ENCODE results near the gene CNOT11.

The CNOT11 gene

GRCh38 chr2:101265893-101266499, 13.3 kb downstream of the CNOT11 start:
- H3K27me3 ChIP-seq (ENCODE audit: control insufficient read depth, insufficient read depth, low read length) = no peaks in the 10 kb centered on the region
- no peak overlapping the region for H3K4me3 ChIP-seq (ENCODE audit: low read length)
- no peaks in the 10 kb centered on the region for H3K4me1 ChIP-seq (ENCODE audit: control insufficient read depth, insufficient read depth, low read length)
- H3K9ac ChIP-seq (ENCODE audit: low read depth, low read length) = no peak overlapping the region
- no peak overlapping the region for H3K4me2 ChIP-seq (ENCODE audit: low read length)
- H3K9me3 ChIP-seq (replicated peaks; ENCODE audit: low read length) = no peaks in the 10 kb centered on the region
- H3K36me3 ChIP-seq (ENCODE audit: insufficient read depth, low read length) = peaks cover 72% of the 10 kb centered on the region

DNA sequence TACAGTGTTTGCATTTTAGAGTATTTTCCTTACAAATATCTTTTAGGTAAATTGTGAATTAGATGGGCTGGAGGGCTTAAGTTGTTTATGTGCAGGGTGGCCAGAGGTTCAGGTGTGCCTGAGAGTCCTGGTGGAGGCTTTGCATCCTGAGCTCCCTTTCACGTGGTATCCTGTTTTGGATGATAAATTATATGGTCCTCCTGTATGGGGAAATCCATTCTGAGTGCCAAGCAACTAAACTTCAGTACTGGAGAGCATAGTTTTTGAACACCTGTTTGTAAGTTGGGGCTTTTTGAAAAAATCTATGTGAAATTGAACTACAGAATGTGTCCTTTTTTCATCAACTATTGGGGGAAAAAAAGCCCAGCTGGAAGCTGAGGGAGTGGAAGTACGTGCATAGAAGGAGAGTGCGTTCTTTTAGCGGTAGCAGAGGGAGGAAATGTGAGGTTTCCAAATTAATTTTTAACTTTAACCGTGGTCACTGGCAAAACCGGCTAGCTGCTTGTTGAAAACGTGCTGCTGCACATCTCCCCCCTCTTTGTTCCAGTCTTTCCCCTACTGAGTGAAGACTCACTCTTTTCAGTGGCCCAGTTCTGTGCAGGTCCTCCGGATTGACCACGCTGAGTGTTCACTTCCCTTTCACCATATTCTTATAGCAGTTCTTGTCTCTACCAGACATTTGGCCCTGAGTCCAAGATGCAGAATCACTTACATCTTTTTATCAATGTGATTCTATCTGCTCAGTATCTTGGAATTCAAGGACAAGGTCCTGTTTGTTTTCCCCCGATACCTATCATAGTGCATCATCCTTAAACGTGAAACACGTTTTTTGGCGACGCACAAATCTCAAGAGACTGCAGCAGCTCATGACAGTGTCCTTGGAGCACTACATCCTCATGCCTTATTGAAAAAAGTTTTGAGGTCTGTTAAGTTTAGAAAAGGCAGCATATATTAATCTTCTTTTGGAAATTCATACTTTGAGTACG, 15.3 kb downstream of the CNOT11 start:
- no peaks in the 10 kb centered on the region for H3K4me1 ChIP-seq (ENCODE audit: control insufficient read depth, insufficient read depth, low read length)
- H3K9me3 ChIP-seq (replicated peaks; ENCODE audit: low read length) = no peaks in the 10 kb centered on the region
- H3K36me3 ChIP-seq (ENCODE audit: insufficient read depth, low read length) = peaks cover 86% of the 10 kb centered on the region

GRCh38 chr2:101270700-101271259, 18.1 kb downstream of the CNOT11 start:
- Histone ChIP-seq H3K4me1 (ENCODE audit: control insufficient read depth, insufficient read depth, low read length) (no peaks in the 10 kb centered on the region), H3K27me3 (ENCODE audit: control insufficient read depth, insufficient read depth, low read length) (no peaks in the 10 kb centered on the region), H3K36me3 (ENCODE audit: insufficient read depth, low read length) (peaks cover 73% of the 10 kb centered on the region), H3K9ac (ENCODE audit: low read depth, low read length) (no peak overlapping the region), H3K9me3 (replicated peaks; ENCODE audit: low read length) (no peaks in the 10 kb centered on the region), H3K4me3 (ENCODE audit: low read length) (no peak overlapping the region), H3K4me2 (ENCODE audit: low read length) (no peak overlapping the region)

More for the DNA sequence above, 15.3 kb downstream of the CNOT11 start:
- Histone ChIP-seq H3K27me3 (ENCODE audit: control insufficient read depth, insufficient read depth, low read length) (no peaks in the 10 kb centered on the region), H3K9ac (ENCODE audit: low read depth, low read length) (no peak overlapping the region), H3K4me2 (ENCODE audit: low read length) (no peak overlapping the region), H3K4me3 (ENCODE audit: low read length) (no peak overlapping the region)

DNA sequence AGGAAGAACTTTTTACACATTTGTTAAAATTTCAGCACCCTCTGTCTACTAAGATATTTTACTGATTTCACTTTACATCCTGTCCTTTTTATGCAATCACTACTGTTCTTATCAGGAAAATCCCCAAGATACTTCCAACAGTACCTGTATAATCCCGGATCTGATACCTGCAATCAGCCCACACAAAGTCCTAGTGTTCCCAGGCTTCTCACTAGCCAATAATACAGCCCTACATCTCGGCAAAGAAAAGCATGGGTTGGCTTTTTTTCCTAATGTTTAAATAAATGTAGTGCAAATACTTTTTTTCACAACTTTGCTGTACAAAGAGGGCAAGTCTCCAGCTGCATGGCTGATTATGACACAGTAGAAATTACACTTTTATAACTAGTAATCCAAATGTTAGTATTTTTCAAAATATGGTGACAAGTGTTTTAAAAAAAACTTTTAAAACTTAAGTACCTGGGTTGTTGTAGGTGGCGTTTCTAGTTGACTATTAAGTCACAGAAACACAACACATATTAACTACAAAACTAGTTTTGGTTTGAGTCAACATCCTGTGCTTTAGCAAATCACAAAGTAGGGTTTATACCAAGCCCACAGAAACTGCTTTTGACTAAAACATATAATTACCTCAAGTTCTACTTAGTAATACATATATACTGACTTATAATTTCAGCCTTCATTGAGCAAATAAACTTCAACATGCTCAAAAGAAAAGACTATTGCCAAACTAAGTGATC, 19.5 kb downstream of the CNOT11 start:
- Histone ChIP-seq H3K9me3 (replicated peaks; ENCODE audit: low read length) (no peaks in the 10 kb centered on the region), H3K4me2 (ENCODE audit: low read length) (no peak overlapping the region), H3K4me1 (ENCODE audit: control insufficient read depth, insufficient read depth, low read length) (no peaks in the 10 kb centered on the region), H3K27me3 (ENCODE audit: control insufficient read depth, insufficient read depth, low read length) (no peaks in the 10 kb centered on the region), H3K36me3 (ENCODE audit: insufficient read depth, low read length) (peaks cover 78% of the 10 kb centered on the region), H3K4me3 (ENCODE audit: low read length) (no peak overlapping the region), H3K9ac (ENCODE audit: low read depth, low read length) (no peak overlapping the region)

GRCh38 chr2:101273056-101273455, 20.4 kb downstream of the CNOT11 start:
- Histone ChIP-seq H3K36me3 (ENCODE audit: insufficient read depth, low read length) (peaks cover 75% of the 10 kb centered on the region), H3K4me3 (ENCODE audit: low read length) (no peak overlapping the region), H3K4me2 (ENCODE audit: low read length) (no peak overlapping the region)

DNA sequence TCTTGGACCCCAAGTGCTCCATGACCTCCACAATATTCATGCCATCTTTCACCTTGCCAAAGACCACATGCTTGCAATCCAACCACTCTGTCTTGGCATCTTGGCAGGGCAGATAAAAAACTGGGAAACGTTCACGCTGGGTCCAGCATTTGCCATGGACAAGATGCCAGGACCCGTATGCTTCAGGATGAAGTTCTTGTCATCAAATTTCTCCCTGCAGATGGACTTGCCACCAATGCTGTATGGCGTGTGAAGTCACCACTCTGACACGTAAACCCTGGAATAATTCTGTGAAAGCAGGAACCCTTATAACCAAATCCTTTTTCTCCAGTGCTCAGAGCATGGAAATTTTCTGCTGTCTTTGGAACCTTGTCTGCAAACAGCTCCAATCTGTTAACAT, 21.5 kb downstream of the CNOT11 start:
- H3K4me3 ChIP-seq (ENCODE audit: low read length) = no peak overlapping the region

More at GRCh38 chr2:101273056-101273455, 20.4 kb downstream of the CNOT11 start:
- H3K4me1 ChIP-seq (ENCODE audit: control insufficient read depth, insufficient read depth, low read length) = no peaks in the 10 kb centered on the region
- no peaks in the 10 kb centered on the region for H3K27me3 ChIP-seq (ENCODE audit: control insufficient read depth, insufficient read depth, low read length)
- no peak overlapping the region for H3K9ac ChIP-seq (ENCODE audit: low read depth, low read length)
- no peaks in the 10 kb centered on the region for H3K9me3 ChIP-seq (replicated peaks; ENCODE audit: low read length)

DNA sequence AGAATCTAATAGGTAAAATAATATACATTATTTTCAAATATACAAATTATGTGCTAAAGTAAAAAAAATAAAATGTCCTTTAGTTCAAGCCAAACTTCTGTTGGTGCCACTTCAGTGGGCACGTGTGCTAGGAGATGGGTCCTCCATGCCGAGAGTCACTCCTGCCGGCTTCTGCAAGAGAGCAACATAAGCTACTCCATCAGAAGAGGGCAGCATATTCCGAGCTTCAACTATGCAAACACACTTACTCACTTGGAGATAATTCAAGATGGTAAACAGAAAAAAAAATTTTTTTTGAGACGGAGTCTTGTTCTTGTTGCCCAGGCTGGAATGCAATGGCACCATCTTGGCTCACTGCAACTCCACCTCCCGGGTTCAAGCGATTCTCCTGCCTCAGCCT, 24.4 kb downstream of the CNOT11 start:
- Histone ChIP-seq H3K27me3 (ENCODE audit: control insufficient read depth, insufficient read depth, low read length) (no peaks in the 10 kb centered on the region), H3K4me1 (ENCODE audit: control insufficient read depth, insufficient read depth, low read length) (no peaks in the 10 kb centered on the region), H3K36me3 (ENCODE audit: insufficient read depth, low read length) (peaks cover 69% of the 10 kb centered on the region), H3K4me2 (ENCODE audit: low read length) (no peak overlapping the region), H3K9me3 (replicated peaks; ENCODE audit: low read length) (no peaks in the 10 kb centered on the region), H3K9ac (ENCODE audit: low read depth, low read length) (no peak overlapping the region), H3K4me3 (ENCODE audit: low read length) (no peak overlapping the region)

More for the DNA sequence above, 21.5 kb downstream of the CNOT11 start:
- no peak overlapping the region for H3K9ac ChIP-seq (ENCODE audit: low read depth, low read length)
- H3K27me3 ChIP-seq (ENCODE audit: control insufficient read depth, insufficient read depth, low read length) = no peaks in the 10 kb centered on the region
- H3K9me3 ChIP-seq (replicated peaks; ENCODE audit: low read length) = no peaks in the 10 kb centered on the region
- no peak overlapping the region for H3K4me2 ChIP-seq (ENCODE audit: low read length)
- H3K36me3 ChIP-seq (ENCODE audit: insufficient read depth, low read length) = peaks cover 71% of the 10 kb centered on the region
- no peaks in the 10 kb centered on the region for H3K4me1 ChIP-seq (ENCODE audit: control insufficient read depth, insufficient read depth, low read length)

DNA sequence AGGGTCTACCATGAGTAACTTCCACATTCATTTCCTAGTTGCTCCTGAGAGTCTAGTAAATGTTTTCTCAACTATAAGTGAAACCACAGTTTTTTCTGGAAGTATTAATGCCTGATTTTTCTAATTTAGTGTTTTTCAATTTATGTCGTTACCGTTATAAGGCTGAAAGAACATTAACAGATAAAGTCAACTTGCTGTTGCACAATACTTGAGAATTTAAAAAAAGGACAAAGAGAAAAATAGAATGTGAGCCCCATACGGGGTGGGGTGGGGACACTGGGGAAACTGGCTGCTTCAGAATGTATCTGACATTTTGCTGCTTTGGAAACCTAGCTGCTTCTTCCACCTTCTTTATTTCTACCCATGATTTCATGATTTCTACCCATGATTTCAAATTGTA, 26.2 kb downstream of the CNOT11 start:
- no peaks in the 10 kb centered on the region for H3K4me1 ChIP-seq (ENCODE audit: control insufficient read depth, insufficient read depth, low read length)
- no peak overlapping the region for H3K4me3 ChIP-seq (ENCODE audit: low read length)
- no peaks in the 10 kb centered on the region for H3K27me3 ChIP-seq (ENCODE audit: control insufficient read depth, insufficient read depth, low read length)
- peaks cover 74% of the 10 kb centered on the region for H3K36me3 ChIP-seq (ENCODE audit: insufficient read depth, low read length)
- H3K9ac ChIP-seq (ENCODE audit: low read depth, low read length) = no peak overlapping the region
- no peak overlapping the region for H3K4me2 ChIP-seq (ENCODE audit: low read length)
- H3K9me3 ChIP-seq (replicated peaks; ENCODE audit: low read length) = no peaks in the 10 kb centered on the region

DNA sequence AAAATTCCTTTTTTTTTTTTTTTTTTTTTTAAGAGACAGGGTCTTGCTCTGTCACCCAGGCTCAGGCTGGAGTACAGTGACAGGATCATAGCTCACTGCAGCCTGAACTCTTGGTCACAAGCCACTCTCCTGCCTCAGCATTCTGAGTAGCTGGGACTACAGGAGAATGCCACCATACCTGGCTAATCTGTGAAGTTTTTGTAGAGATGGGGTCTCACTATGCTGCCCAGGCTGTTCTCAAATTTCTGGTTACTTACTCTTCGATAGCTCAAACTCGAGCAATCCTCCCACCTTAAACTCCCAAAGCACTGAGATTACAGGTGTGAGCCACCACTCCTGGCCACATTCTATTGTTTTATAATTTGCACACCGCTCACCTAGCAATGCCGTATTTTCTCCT, 28.8 kb downstream of the CNOT11 start:
- Histone ChIP-seq H3K36me3 (ENCODE audit: insufficient read depth, low read length) (peaks cover 82% of the 10 kb centered on the region), H3K9ac (ENCODE audit: low read depth, low read length) (no peak overlapping the region), H3K4me2 (ENCODE audit: low read length) (no peak overlapping the region), H3K9me3 (replicated peaks; ENCODE audit: low read length) (no peaks in the 10 kb centered on the region), H3K27me3 (ENCODE audit: control insufficient read depth, insufficient read depth, low read length) (no peaks in the 10 kb centered on the region), H3K4me1 (ENCODE audit: control insufficient read depth, insufficient read depth, low read length) (no peaks in the 10 kb centered on the region), H3K4me3 (ENCODE audit: low read length) (no peak overlapping the region)

DNA sequence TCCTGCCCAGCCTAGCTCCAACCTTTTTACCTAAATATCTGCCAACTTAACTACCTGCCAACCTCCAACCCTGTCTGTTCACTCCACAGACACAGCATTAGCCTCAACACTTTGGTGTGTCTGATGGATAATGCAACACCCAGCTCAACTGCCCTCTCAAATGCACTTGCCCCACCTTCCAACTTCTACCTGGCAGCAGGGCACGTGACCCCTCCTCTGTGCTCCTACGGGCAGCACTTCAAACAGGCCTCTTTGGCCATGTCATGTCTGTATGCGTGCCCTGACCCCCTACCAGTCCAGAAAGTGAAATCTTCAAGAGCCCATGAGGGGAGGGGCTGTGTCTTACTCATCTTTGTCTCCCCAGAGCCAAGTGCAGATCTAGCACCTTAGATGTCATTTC, 30.3 kb downstream of the CNOT11 start:
- no peak overlapping the region for H3K9ac ChIP-seq (ENCODE audit: low read depth, low read length)
- H3K4me3 ChIP-seq (ENCODE audit: low read length) = no peak overlapping the region
- no peaks in the 10 kb centered on the region for H3K4me1 ChIP-seq (ENCODE audit: control insufficient read depth, insufficient read depth, low read length)
- no peaks in the 10 kb centered on the region for H3K9me3 ChIP-seq (replicated peaks; ENCODE audit: low read length)
- no peak overlapping the region for H3K4me2 ChIP-seq (ENCODE audit: low read length)
- no peaks in the 10 kb centered on the region for H3K27me3 ChIP-seq (ENCODE audit: control insufficient read depth, insufficient read depth, low read length)
- peaks cover 82% of the 10 kb centered on the region for H3K36me3 ChIP-seq (ENCODE audit: insufficient read depth, low read length)

DNA sequence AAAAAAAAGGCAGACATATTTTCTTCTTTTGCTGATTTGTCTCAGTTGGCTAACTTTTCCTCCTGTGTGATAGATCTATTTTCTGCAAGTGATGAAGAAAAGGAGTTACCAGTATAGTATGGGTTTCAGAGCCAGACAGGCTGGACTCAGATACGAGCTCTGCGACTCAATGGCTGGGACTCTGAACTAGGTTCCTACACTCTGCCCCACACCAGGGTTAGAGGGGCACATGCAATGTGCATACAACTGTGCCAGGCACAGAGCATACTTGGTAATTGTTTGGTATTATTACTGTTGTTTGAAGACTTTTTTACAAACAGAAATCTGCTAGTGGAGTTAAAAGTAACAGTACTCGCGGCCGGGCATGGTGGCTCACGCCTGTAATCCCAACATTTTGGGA, 34.0 kb downstream of the CNOT11 start:
- Histone ChIP-seq H3K36me3 (ENCODE audit: insufficient read depth, low read length) (peaks cover 60% of the 10 kb centered on the region), H3K4me2 (ENCODE audit: low read length) (no peak overlapping the region), H3K9ac (ENCODE audit: low read depth, low read length) (no peak overlapping the region), H3K9me3 (replicated peaks; ENCODE audit: low read length) (no peaks in the 10 kb centered on the region), H3K4me1 (ENCODE audit: control insufficient read depth, insufficient read depth, low read length) (no peaks in the 10 kb centered on the region), H3K4me3 (ENCODE audit: low read length) (no peak overlapping the region), H3K27me3 (ENCODE audit: control insufficient read depth, insufficient read depth, low read length) (no peaks in the 10 kb centered on the region)

Data from skeletal muscle satellite cell (primary cell).